GM21529 (cell line): Measurements from ENCODE around the gene NAALADL2.

Source experiments
- ATAC-seq: cut with Tn5 transposase; IDR thresholded peaks from one replicate; pipeline ENCODE4 v1.9.1; 2021; ENCODE audit not compliant: unreplicated experiment

Gene NAALADL2

GRCh38 chr3:174884776-174885568, 25.8 kb downstream of the NAALADL2 start:
- no peak for ATAC-seq

GRCh38 chr3:174891524-174892203, 32.5 kb downstream of the NAALADL2 start:
- ATAC-seq: no peak

GRCh38 chr3:174907027-174907426, 47.9 kb downstream of the NAALADL2 start:
- ATAC-seq: no peak

- no peak for ATAC-seq
These were observed 48.7 kb downstream of the NAALADL2 start for GRCh38 chr3:174907628-174908407.

GRCh38 chr3:174931473-174932353, 72.6 kb downstream of the NAALADL2 start:
- no peak for ATAC-seq

GRCh38 chr3:174936590-174936989, 77.5 kb downstream of the NAALADL2 start:
- ATAC-seq: no peak

- no peak for ATAC-seq
These were observed 78.3 kb downstream of the NAALADL2 start for GRCh38 chr3:174937478-174937877.

- ATAC-seq: no peak
These were observed 79.0 kb downstream of the NAALADL2 start for GRCh38 chr3:174938102-174938501.

GRCh38 chr3:174940151-174940550, 81.0 kb downstream of the NAALADL2 start:
- no peak for ATAC-seq

GRCh38 chr3:174945276-174945675, 86.1 kb downstream of the NAALADL2 start:
- no peak for ATAC-seq

GRCh38 chr3:174945951-174946350, 86.8 kb downstream of the NAALADL2 start:
- ATAC-seq: no peak

GRCh38 chr3:174949523-174949922, 90.4 kb downstream of the NAALADL2 start:
- ATAC-seq: no peak

- no peak for ATAC-seq
These were observed 91.9 kb downstream of the NAALADL2 start for GRCh38 chr3:174951034-174951433.

GRCh38 chr3:174951498-174952005, 92.4 kb downstream of the NAALADL2 start:
- no peak for ATAC-seq

GRCh38 chr3:174953068-174953467, 93.9 kb downstream of the NAALADL2 start:
- ATAC-seq: no peak

- no peak for ATAC-seq
These were observed 96.4 kb downstream of the NAALADL2 start for GRCh38 chr3:174955513-174956016.

- no peak for ATAC-seq
These were observed 97.9 kb downstream of the NAALADL2 start for GRCh38 chr3:174957081-174957480.

GRCh38 chr3:174957551-174958001, 98.4 kb downstream of the NAALADL2 start:
- no peak for ATAC-seq

- ATAC-seq: no peak
These were observed 99.7 kb downstream of the NAALADL2 start for GRCh38 chr3:174958671-174959328.
